ENCODE results near the gene ARHGAP24. TPM values are rescaled to one million over a fixed set of nuclear protein-coding genes. Genes with fewer than 3 reads are reported as not detected.

ARHGAP24 gene
- total RNA-seq, 1 donor, result 52.5 TPM

- no peak overlapping the region for H3K4me2 ChIP-seq (ENCODE audit: insufficient read depth, low read length)
- no peak overlapping the region for H3K27ac ChIP-seq (ENCODE audit: low read depth, low read length)
Observed at GRCh38 chr4:85531560-85532341, 56.8 kb downstream of the ARHGAP24 start.

GRCh38 chr4:85534120-85534519, 59.2 kb downstream of the ARHGAP24 start:
- H3K27ac ChIP-seq (ENCODE audit: low read depth, low read length), result no peak overlapping the region
- TF ChIP-seq CTCF (IDR thresholded peaks at IDR 0.05; ENCODE audit: extremely low read depth, low read depth, low read length), result no peak
- no peaks in the 10 kb centered on the region for H4K20me1 ChIP-seq (ENCODE audit: insufficient read depth, low read length)
- no peaks in the 10 kb centered on the region for H3K27me3 ChIP-seq (ENCODE audit: insufficient read depth, low read length)
- no peak overlapping the region for H3K4me3 ChIP-seq (ENCODE audit: insufficient read depth, low read length)
- H3K79me2 ChIP-seq (ENCODE audit: insufficient read depth, low read length), result no peaks in the 10 kb centered on the region
- H3K4me2 ChIP-seq (ENCODE audit: insufficient read depth, low read length), result no peak overlapping the region
- no peaks in the 10 kb centered on the region for H3K36me3 ChIP-seq (ENCODE audit: insufficient read depth, low read length)
- no peaks in the 10 kb centered on the region for H3K9me3 ChIP-seq (ENCODE audit: low read depth, low read length)
- no peak for DNase-seq (ENCODE audit: insufficient read length, low spot score, missing footprints)
- H3K4me1 ChIP-seq (ENCODE audit: insufficient read depth, low read length), result no peaks in the 10 kb centered on the region
- H2AFZ ChIP-seq (ENCODE audit: low read length), result no peak overlapping the region

More at GRCh38 chr4:85531560-85532341, 56.8 kb downstream of the ARHGAP24 start:
- Histone ChIP-seq H3K27me3 (ENCODE audit: insufficient read depth, low read length) (no peaks in the 10 kb centered on the region), H3K9me3 (ENCODE audit: low read depth, low read length) (no peaks in the 10 kb centered on the region), H3K4me1 (ENCODE audit: insufficient read depth, low read length) (no peaks in the 10 kb centered on the region), H4K20me1 (ENCODE audit: insufficient read depth, low read length) (no peaks in the 10 kb centered on the region), H3K36me3 (ENCODE audit: insufficient read depth, low read length) (no peaks in the 10 kb centered on the region), H2AFZ (ENCODE audit: low read length) (no peak overlapping the region), H3K4me3 (ENCODE audit: insufficient read depth, low read length) (no peak overlapping the region), H3K79me2 (ENCODE audit: insufficient read depth, low read length) (no peaks in the 10 kb centered on the region)
- no peak for DNase-seq (ENCODE audit: insufficient read length, low spot score, missing footprints)
- TF ChIP-seq CTCF (IDR thresholded peaks at IDR 0.05; ENCODE audit: extremely low read depth, low read depth, low read length), result no peak

GRCh38 chr4:85543832-85544231, 68.9 kb downstream of the ARHGAP24 start:
- DNase-seq (ENCODE audit: insufficient read length, low spot score, missing footprints), result peak; percentile 82
- H3K4me2 ChIP-seq (ENCODE audit: insufficient read depth, low read length), result no peak overlapping the region

More at GRCh38 chr4:85543832-85544231, 68.9 kb downstream of the ARHGAP24 start:
- Histone ChIP-seq H3K36me3 (ENCODE audit: insufficient read depth, low read length) (no peaks in the 10 kb centered on the region), H3K27me3 (ENCODE audit: insufficient read depth, low read length) (no peaks in the 10 kb centered on the region), H3K9me3 (ENCODE audit: low read depth, low read length) (no peaks in the 10 kb centered on the region), H3K4me1 (ENCODE audit: insufficient read depth, low read length) (no peaks in the 10 kb centered on the region), H2AFZ (ENCODE audit: low read length) (no peak overlapping the region), H3K4me3 (ENCODE audit: insufficient read depth, low read length) (no peak overlapping the region), H3K79me2 (ENCODE audit: insufficient read depth, low read length) (no peaks in the 10 kb centered on the region), H3K27ac (ENCODE audit: low read depth, low read length) (no peak overlapping the region), H4K20me1 (ENCODE audit: insufficient read depth, low read length) (no peaks in the 10 kb centered on the region)
- TF ChIP-seq CTCF (IDR thresholded peaks at IDR 0.05; ENCODE audit: extremely low read depth, low read depth, low read length), result no peak
